Lower lobe of right lung (tissue), 2 donors: ENCODE measurements around the gene GTF3C2. TPM values are rescaled to one million over a fixed set of nuclear protein-coding genes. Genes with fewer than 3 reads are reported as not detected.

Source experiments
- ATAC-seq, 2 donors: fragments of 200-7000 bp; cut with Tn5 transposase; one replicate each; pipeline ENCODE4 v1.9.1; 2020 to 2022; ENCODE audit warnings: mild to moderate bottlenecking in 2 of 2, moderate library complexity in 2 of 2
- DNase-seq: peaks from one replicate; pipeline ENCODE4 v3.0.0-alpha.2; 2020
- H3K27ac ChIP-seq: fragments of 200-600 bp; one replicate; pipeline ENCODE4 v1.8.0; 2022
- H3K27me3 ChIP-seq: fragments of 200-600 bp; one replicate; pipeline ENCODE4 v1.8.0; 2022; ENCODE audit warnings: low read depth
- H3K36me3 ChIP-seq: fragments of 200-600 bp; one replicate; pipeline ENCODE4 v1.8.0; 2022; ENCODE audit warnings: mild to moderate bottlenecking
- H3K4me1 ChIP-seq: fragments of 200-600 bp; one replicate; pipeline ENCODE4 v1.8.0; 2022
- H3K4me3 ChIP-seq: fragments of 200-600 bp; one replicate; pipeline ENCODE4 v1.8.0; 2022; ENCODE audit warnings: mild to moderate bottlenecking
- H3K9me3 ChIP-seq: fragments of 200-600 bp; one replicate; pipeline ENCODE4 v1.8.0; 2022
- CTCF ChIP-seq: fragments of 200-600 bp; IDR thresholded peaks from one replicate; pipeline ENCODE4 v1.8.0; 2022; ENCODE audit warnings: antibody characterized with exemption, mild to moderate bottlenecking
- intact Hi-C: fragments of 100-400 bp; cut with DNase I; formaldehyde crosslinking; loops from one replicate; pipeline ENCODE4 v1.11.0; 2022
- total RNA-seq: library from RNA; stranded (reverse); fragmentation: NEBNext Ultra II Directional; extraction: Animal tissue kit (Norgen Biotek cat#: 25700); gene quantifications from one replicate; pipeline ENCODE4 v1.2.1, GENCODE V29; 2021
- donor health status: DM: no; HTN: yes; CAD: no; lungs with severe emphysema.

The GTF3C2 gene
- total RNA-seq, 1 donor from 2014 or later = 56.4 TPM

- DNase-seq (no peak), ATAC-seq (no peak)
- Histone ChIP-seq H3K27ac (no peak overlapping the region), H3K27me3 (no peaks in the 10 kb centered on the region), H3K36me3 (peaks cover 24% of the 10 kb centered on the region), H3K9me3 (no peaks in the 10 kb centered on the region), H3K4me1 (peaks cover 2% of the 10 kb centered on the region), H3K4me3 (no peak overlapping the region)
- TF ChIP-seq CTCF = no peak
- intact Hi-C loops = no loop called here
These were observed 34.5 kb upstream of the GTF3C2 start for GRCh38 chr2:27390822-27391679.

GRCh38 chr2:27381577-27382181, 25.1 kb upstream of the GTF3C2 start:
- ATAC-seq = no peak
- peaks cover 69% of the 10 kb centered on the region for H3K36me3 ChIP-seq
- no peak for TF ChIP-seq CTCF
- DNase-seq = no peak
- H3K27ac ChIP-seq = peak overlapping the region; percentile 91
- peaks cover 23% of the 10 kb centered on the region for H3K4me1 ChIP-seq
- H3K4me3 ChIP-seq = no peak overlapping the region
- intact Hi-C loops = no loop called here
- no peaks in the 10 kb centered on the region for H3K9me3 ChIP-seq
- no peaks in the 10 kb centered on the region for H3K27me3 ChIP-seq

GRCh38 chr2:27380626-27381545, 24.3 kb upstream of the GTF3C2 start, which contains the start of gene ZNF513:
Gene ZNF513 (minus strand): TSS chr2:27380734. CDS start chr2:27380526, 208 bp downstream.
- peak within 1 kb of the TSS; percentile 91 for H3K27ac ChIP-seq
- H3K4me1 ChIP-seq = peaks cover 19% of the 10 kb centered on the region
- H3K36me3 ChIP-seq = peaks cover 71% of the 10 kb centered on the region
- no peaks in the 10 kb centered on the region for H3K27me3 ChIP-seq
- intact Hi-C loops = no loop called here
- DNase-seq (peak; percentile 98), ATAC-seq (peak; percentile 96 to 97)
- no peaks in the 10 kb centered on the region for H3K9me3 ChIP-seq
- TF ChIP-seq CTCF = no peak
- peak within 1 kb of the TSS; percentile 73 for H3K4me3 ChIP-seq

GRCh38 chr2:27379836-27380625, 23.5 kb upstream of the GTF3C2 start:
- Histone ChIP-seq H3K4me3 (peak overlapping the region; percentile 73), H3K27me3 (no peaks in the 10 kb centered on the region), H3K27ac (peak overlapping the region; percentile 91), H3K4me1 (peaks cover 19% of the 10 kb centered on the region), H3K36me3 (peaks cover 71% of the 10 kb centered on the region), H3K9me3 (no peaks in the 10 kb centered on the region)
- peak; percentile 85 for DNase-seq
- TF ChIP-seq CTCF = no peak
- peak in 1 of 2 donors; percentile 60 for ATAC-seq
- intact Hi-C loops = no loop called here
